GM12878 (cell line): ENCODE measurements around the gene CHST15. TPM values are rescaled to one million over a fixed set of nuclear protein-coding genes. Genes with fewer than 3 reads are reported as not detected.

Experiments used
- BCL11A ChIP-seq: IDR thresholded peaks from 2 replicates; pipeline ENCODE4 v1.6.1; 2011; ENCODE audit warnings: low read depth, low read length
- CBFB ChIP-seq: IDR thresholded peaks from 2 replicates; pipeline ENCODE4 v1.6.1; 2016; ENCODE audit warnings: antibody characterized with exemption, low read depth
- CHD1 ChIP-seq: IDR thresholded peaks from 2 replicates; pipeline ENCODE4 v1.6.1; 2012; ENCODE audit warnings: low read depth, low read length, improper control_type of control experiment
- DPF2 ChIP-seq: fragments of 450-650 bp; IDR thresholded peaks from 2 replicates; pipeline ENCODE4 v1.6.1; 2017; ENCODE audit warnings: mild to moderate bottlenecking
- EED ChIP-seq: sonication (generic); IDR thresholded peaks from 2 replicates; pipeline ENCODE4 v1.6.1; 2016; ENCODE audit warnings: antibody characterized with exemption, low read depth
- EGR1 ChIP-seq, 2 experiments: IDR thresholded peaks; 1 replicate in 1 of 2; 2 replicates in 1 of 2; pipeline ENCODE4 v1.6.1; 2011 to 2012; ENCODE audit warnings: low read depth in 2 of 2, low read length in 2 of 2, borderline replicate concordance in 1 of 2, mild to moderate bottlenecking in 1 of 2, moderate library complexity in 1 of 2
- FOXM1 ChIP-seq: IDR thresholded peaks from 2 replicates; pipeline ENCODE4 v1.6.1; 2012; ENCODE audit warnings: low read depth, mild to moderate bottlenecking, inconsistent platforms, low read length, moderate library complexity
- GATAD2B ChIP-seq: fragments of 450-650 bp; conservative IDR thresholded peaks from 2 replicates; pipeline ENCODE4 v1.6.1; 2017; ENCODE audit warnings: low read depth, mild to moderate bottlenecking, moderate library complexity
- IKZF2 ChIP-seq, 2 experiments: fragments of 450-650 bp; IDR thresholded peaks; 2 replicates each; pipeline ENCODE4 v1.6.1; 2017; ENCODE audit warnings: mild to moderate bottlenecking in 2 of 2, moderate library complexity in 2 of 2
- MEF2B ChIP-seq: fragments of 450-650 bp; IDR thresholded peaks from 2 replicates; pipeline ENCODE4 v1.6.1; 2018; ENCODE audit warnings: mild to moderate bottlenecking, moderate library complexity; ENCODE audit not compliant: partially characterized antibody, poor library complexity, severe bottlenecking
- MTA2 ChIP-seq: fragments of 450-650 bp; IDR thresholded peaks from 2 replicates; pipeline ENCODE4 v1.6.1; 2016; ENCODE audit warnings: low read depth, mild to moderate bottlenecking, moderate library complexity
- MXI1 ChIP-seq: fragments of 150-350 bp; IDR thresholded peaks from 2 replicates; pipeline ENCODE4 v1.6.1; 2011; ENCODE audit warnings: low read depth, mild to moderate bottlenecking, inconsistent platforms, low read length, improper control_type of control experiment
- NRF1 ChIP-seq: conservative IDR thresholded peaks from 2 replicates; pipeline ENCODE4 v1.6.1; 2011; ENCODE audit warnings: mild to moderate bottlenecking, low read depth, low read length, improper control_type of control experiment
- RAD21 ChIP-seq: IDR thresholded peaks from 2 replicates; pipeline ENCODE4 v1.6.1; 2011; ENCODE audit warnings: mild to moderate bottlenecking, low read depth, low read length, moderate library complexity; ENCODE audit not compliant: insufficient read depth
- SMAD1 ChIP-seq: fragments of 450-650 bp; IDR thresholded peaks from 2 replicates; pipeline ENCODE4 v1.6.1; 2018; ENCODE audit warnings: mild to moderate bottlenecking, low read depth; ENCODE audit not compliant: partially characterized antibody
- SMARCA5 ChIP-seq: fragments of 450-650 bp; IDR thresholded peaks from 2 replicates; pipeline ENCODE4 v1.6.1; 2017; ENCODE audit warnings: mild to moderate bottlenecking
- SREBF1 ChIP-seq: IDR thresholded peaks from 2 replicates; pipeline ENCODE4 v1.6.1; 2012; ENCODE audit warnings: mild to moderate bottlenecking, low read length
- STAT3 ChIP-seq: IDR thresholded peaks from 2 replicates; pipeline ENCODE4 v1.6.1; 2011; ENCODE audit warnings: low read depth, low read length, improper control_type of control experiment
- TCF7 ChIP-seq: IDR thresholded peaks from 2 replicates; pipeline ENCODE4 v1.6.1; 2014; ENCODE audit warnings: antibody characterized with exemption, borderline replicate concordance
- ZBED1 ChIP-seq: IDR thresholded peaks from 2 replicates; pipeline ENCODE4 v1.6.1; 2016; ENCODE audit warnings: borderline replicate concordance
- ZNF24 ChIP-seq: fragments of 450-650 bp; IDR thresholded peaks from 2 replicates; pipeline ENCODE4 v1.6.1; 2017; ENCODE audit warnings: antibody characterized with exemption, mild to moderate bottlenecking
- polyA plus RNA-seq, 11 experiments: library from polyadenylated mRNA; depleted of rRNA in 4 of 11; unstranded in 6 of 11; stranded (reverse) in 5 of 11; fragments of >200 nt; fragmentation: Nextera tagmentation in 4 of 11; fragmentation: Illumina TruSeq in 1 of 11; extraction: Ambion mirVana in 4 of 11; extraction: Trizol in 1 of 11; gene quantifications; 1 replicate in 1 of 11; 2 replicates in 10 of 11; pipeline versions ENCODE4 v1.2.1 to v1.2.3, GENCODE V29; 2011 to 2016; ENCODE audit warnings: inconsistent platforms in 2 of 11, missing spikeins in 2 of 11, low read depth in 1 of 11
- total RNA-seq, 4 experiments: library from RNA; depleted of rRNA in 3 of 4; stranded (reverse); fragments of >200 nt in 3 of 4; fragmentation: Illumina TruSeq in 1 of 4; extraction: Trizol in 1 of 4; gene quantifications; 2 replicates each; pipeline versions ENCODE4 v1.2.1 to v1.2.3, GENCODE V29; 2013 to 2021
- TF ChIP-seq, protein P1 (sequence below): fragments of 450-650 bp; IDR thresholded peaks from 2 replicates; pipeline ENCODE4 v1.6.1; 2017; ENCODE audit warnings: low read depth, mild to moderate bottlenecking, moderate library complexity
- TF ChIP-seq, protein P2 (sequence below): fragments of 450-650 bp; IDR thresholded peaks from 2 replicates; pipeline ENCODE4 v1.6.1; 2016; ENCODE audit warnings: mild to moderate bottlenecking
- TF ChIP-seq, protein P3 (sequence below): IDR thresholded peaks from 2 replicates; pipeline ENCODE4 v1.6.1; 2011; ENCODE audit warnings: borderline replicate concordance, low read depth, mild to moderate bottlenecking, moderate library complexity, low read length; ENCODE audit not compliant: insufficient read depth, poor library complexity, severe bottlenecking

CHST15 gene
- total and polyA plus RNA-seq, 10 of the 15 experiments (the other 5 are each of a cell fraction or from before 2014, with no cell fraction given) = 0.02 to 0.53 (median 0.05) TPM; not detected in 1

DNA sequence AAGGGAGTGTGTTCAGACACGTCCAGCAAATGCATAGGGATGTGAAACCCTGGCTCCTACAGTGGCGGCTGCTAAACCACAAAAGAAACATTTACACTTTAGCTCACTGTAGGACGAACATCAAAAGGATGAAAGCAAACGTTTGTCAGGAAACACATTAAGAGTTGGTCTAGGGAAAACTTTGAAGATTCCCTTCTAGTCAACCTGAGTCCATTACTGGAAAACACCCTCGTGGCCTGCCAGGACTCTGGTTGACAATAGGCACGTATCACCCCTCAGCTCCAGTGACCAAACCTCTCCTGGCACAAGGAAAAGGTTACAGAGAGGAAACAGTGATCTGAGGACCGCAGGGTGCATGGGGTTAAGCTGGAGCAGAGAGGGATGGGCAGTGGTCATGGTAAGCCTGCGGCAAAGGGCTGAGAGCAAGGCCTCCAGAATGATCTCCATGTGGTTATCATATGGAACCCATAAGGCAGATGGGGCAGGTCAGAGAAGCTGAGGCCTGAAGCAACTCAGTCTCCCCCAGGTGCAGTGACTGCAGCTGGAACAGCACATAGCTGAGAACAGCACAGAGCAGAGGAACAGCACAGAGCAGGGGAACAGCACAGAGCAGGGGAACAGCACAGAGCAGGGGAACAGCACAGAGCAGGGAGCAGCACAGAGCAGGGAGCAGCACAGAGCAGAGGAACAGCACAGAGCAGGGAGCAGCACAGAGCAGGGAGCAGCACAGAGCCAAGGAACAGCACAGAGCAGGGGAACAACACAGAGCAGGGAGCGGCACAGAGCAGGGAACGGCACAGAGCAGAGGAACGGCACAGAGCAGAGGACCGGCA is 49.9 kb downstream of the CHST15 start (continued):
- TF ChIP-seq SREBF1 (no peak), CHD1 (peak; percentile 72; the same call in 1 of the 2 replicates), GATAD2B (peak; percentile 87; the same call in 1 of the 2 replicates), SMAD1 (no peak), STAT3 (no peak; the same call in 1 of the 2 replicates), ZBED1 (no peak), IKZF2 (IDR thresholded peaks at IDR 0.05) (peak; percentile 99 to 100), TCF7 (peak; percentile 85; the same call in 1 of the 2 replicates), ZNF24 (0 out of 2 replicates have a peak, but pooled peaks have one; percentile 8), EED (peak; percentile 90), MTA2 (peak; percentile 91), MXI1 (peak; percentile 56), DPF2 (peak; percentile 95), MEF2B (peak; percentile 79), BCL11A (peak; percentile 69; the same call in 1 of the 2 replicates), RAD21 (peak; percentile 7; the same call in 1 of the 2 replicates), SMARCA5 (peak; percentile 77), EGR1 (IDR thresholded peaks at IDR 0.05; ENCODE audit: borderline replicate concordance in 1 of 2, low read depth in 2 of 2, low read length in 2 of 2) (no peak), CBFB (peak; percentile 57; the same call in 1 of the 2 replicates), NRF1 (no peak), FOXM1 (peak; percentile 77; the same call in 1 of the 2 replicates)
- TF ChIP-seq, protein P1, sequence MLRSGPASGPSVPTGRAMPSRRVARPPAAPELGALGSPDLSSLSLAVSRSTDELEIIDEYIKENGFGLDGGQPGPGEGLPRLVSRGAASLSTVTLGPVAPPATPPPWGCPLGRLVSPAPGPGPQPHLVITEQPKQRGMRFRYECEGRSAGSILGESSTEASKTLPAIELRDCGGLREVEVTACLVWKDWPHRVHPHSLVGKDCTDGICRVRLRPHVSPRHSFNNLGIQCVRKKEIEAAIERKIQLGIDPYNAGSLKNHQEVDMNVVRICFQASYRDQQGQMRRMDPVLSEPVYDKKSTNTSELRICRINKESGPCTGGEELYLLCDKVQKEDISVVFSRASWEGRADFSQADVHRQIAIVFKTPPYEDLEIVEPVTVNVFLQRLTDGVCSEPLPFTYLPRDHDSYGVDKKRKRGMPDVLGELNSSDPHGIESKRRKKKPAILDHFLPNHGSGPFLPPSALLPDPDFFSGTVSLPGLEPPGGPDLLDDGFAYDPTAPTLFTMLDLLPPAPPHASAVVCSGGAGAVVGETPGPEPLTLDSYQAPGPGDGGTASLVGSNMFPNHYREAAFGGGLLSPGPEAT = peak; percentile 98
- TF ChIP-seq, protein P2, sequence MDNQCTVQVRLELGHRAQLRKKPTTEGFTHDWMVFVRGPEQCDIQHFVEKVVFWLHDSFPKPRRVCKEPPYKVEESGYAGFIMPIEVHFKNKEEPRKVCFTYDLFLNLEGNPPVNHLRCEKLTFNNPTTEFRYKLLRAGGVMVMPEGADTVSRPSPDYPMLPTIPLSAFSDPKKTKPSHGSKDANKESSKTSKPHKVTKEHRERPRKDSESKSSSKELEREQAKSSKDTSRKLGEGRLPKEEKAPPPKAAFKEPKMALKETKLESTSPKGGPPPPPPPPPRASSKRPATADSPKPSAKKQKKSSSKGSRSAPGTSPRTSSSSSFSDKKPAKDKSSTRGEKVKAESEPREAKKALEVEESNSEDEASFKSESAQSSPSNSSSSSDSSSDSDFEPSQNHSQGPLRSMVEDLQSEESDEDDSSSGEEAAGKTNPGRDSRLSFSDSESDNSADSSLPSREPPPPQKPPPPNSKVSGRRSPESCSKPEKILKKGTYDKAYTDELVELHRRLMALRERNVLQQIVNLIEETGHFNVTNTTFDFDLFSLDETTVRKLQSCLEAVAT = peak; percentile 72; the same call in 1 of the 2 replicates
- TF ChIP-seq, protein P3, sequence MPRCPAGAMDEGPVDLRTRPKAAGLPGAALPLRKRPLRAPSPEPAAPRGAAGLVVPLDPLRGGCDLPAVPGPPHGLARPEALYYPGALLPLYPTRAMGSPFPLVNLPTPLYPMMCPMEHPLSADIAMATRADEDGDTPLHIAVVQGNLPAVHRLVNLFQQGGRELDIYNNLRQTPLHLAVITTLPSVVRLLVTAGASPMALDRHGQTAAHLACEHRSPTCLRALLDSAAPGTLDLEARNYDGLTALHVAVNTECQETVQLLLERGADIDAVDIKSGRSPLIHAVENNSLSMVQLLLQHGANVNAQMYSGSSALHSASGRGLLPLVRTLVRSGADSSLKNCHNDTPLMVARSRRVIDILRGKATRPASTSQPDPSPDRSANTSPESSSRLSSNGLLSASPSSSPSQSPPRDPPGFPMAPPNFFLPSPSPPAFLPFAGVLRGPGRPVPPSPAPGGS = peak; percentile 22
